ENCODE data around the gene UNC45A.
"Not testable (repeated sequence)": the region's sequence is repeated elsewhere in the genome, so short reads cannot be mapped to it uniquely, and the experiment has no call there.

The UNC45A gene

GRCh38 chr15:90903733-90904536 is 31.1 kb upstream of the UNC45A start:
- DNase-seq, result no peak

DNA sequence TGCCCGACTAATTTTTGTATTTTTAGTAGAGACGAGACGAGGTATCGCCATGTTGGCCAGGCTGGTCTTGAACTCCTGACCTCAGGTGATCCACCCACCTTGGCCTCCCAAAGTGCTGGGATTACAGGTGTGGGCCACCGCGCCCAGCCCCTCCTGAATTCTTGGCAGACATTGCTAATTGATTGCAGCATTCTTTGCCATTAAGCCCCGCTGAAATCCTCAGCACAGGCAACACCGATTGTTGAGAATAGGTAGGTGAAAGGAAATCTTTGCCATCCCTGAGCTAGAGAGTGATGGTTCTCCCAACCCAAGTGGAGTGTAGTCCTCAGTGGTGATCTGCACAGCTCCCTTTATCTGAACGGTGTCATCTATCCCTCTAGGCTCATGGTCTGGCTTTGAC is 30.3 kb upstream of the UNC45A start:
- DNase-seq, result no peak

- DNase-seq, result no peak
Observed at GRCh38 chr15:90905306-90906180, 29.5 kb upstream of the UNC45A start.

DNA sequence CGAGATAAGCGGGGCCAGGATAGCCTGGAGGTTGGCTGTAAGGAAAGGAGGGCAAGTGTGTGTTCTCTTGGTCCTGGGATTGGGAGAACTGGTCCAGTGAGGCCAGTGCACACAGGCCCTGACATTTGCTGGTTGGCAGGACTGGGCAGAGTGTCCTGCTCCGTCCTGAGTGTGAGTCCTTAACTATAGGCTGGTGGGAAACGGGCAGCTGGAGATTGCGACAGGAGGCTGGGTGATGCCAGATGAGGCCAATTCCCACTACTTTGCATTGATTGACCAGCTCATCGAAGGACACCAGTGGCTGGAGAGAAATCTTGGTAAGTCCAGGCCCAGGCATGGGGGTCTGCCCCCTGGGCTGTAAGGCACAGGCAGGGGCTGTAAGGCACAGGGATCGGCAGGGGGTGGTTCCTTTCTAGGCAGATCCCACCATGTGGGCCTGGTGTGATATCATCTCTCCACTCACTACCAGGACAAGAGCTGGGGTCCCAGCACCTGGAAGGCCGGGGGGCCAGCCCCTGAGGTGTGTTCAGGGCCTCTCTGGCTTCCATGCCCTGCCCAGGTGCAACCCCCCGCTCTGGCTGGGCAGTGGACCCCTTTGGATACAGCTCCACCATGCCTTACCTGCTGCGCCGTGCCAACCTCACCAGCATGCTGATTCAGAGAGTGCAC is 28.8 kb upstream of the UNC45A start:
- DNase-seq, result no peak

- no peak for DNase-seq
Observed at GRCh38 chr15:90907051-90907660, 27.9 kb upstream of the UNC45A start.

DNA sequence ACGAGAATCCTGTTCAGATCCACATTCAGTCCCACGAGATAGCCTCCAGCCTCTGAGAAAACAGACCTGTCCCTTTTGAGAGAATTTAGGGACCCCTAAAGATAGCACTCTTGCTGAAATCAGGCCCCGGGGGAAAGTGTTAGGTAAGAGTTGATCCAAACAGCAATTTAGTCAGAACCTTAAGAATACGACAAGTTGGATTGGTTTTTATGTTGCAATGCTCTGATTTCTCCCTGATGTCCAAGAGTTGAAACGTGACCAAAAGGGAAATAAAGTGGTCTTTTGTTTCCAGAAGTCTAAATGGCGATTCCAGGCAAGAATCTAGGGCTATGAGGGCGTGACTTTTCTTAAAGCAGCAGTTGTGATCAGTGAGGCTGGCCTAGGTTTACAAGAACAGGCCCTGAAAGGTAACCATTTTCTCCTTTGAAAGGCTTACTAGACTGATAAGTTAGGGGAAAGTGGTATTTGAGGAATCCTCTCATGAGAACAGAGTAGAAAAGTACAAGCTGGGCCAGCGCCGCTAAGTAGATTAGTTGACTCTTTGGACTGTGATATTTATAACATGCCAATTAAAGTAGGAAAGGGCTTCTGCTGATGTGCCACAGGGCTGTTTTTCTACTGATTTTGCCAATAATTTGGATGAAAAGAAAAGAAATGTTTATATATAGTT is 27.1 kb upstream of the UNC45A start:
- DNase-seq, result no peak

- DNase-seq, result not testable (repeated sequence)
Observed at GRCh38 chr15:90909449-90909848, 25.6 kb upstream of the UNC45A start.

DNA sequence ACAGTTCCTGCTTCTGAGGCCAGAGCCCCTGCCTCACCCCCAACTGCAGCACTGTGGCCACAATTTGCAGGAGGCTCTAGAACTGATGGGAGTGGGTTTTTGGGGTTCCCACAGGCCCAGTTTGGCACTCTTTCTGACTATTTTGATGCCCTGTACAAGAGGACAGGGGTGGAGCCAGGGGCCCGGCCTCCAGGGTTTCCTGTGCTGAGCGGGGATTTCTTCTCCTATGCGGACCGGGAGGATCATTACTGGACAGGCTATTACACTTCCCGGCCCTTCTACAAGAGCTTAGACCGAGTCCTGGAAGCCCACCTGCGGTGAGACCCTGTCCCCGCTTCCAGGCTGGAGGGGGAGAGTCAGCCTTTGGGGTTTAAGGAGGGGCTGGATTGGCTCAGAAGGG is 25.1 kb upstream of the UNC45A start:
- DNase-seq, result no peak

DNA sequence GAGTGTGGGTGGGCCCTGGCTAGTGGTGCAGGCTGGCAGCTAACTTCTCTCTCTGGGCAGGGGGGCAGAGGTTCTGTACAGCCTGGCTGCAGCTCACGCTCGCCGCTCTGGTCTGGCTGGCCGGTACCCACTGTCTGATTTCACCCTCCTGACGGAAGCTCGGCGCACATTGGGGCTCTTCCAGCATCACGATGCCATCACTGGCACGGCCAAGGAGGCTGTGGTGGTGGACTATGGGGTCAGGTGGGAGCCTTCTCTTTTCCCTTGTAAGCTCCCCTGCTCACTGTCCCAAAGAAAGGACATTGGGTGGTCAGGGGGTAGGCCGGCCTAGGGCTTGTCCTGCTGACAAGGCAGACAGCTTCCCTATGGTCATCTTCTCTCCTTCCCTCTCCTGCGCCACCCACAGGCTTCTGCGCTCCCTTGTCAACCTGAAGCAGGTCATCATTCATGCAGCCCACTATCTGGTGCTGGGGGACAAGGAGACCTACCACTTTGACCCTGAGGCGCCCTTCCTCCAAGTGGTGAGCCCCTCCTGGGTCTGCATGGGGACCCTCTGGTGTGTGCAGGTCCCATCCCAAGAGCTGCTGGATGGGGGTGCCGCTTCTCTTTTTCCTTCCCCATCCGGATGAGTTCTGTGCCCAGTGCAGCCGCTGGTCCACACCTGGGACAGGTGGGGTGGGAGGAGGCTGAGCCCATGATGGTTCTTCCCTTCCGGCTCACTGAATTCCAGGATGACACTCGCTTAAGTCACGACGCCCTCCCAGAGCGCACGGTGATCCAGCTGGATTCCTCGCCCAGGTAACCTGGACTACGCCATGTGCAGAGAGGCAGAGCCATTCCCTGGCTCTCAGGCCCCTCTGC is 24.4 kb upstream of the UNC45A start:
- DNase-seq, result no peak

GRCh38 chr15:90911302-90911623 is 23.8 kb upstream of the UNC45A start:
- no peak for DNase-seq

GRCh38 chr15:90911906-90912769 is 22.9 kb upstream of the UNC45A start:
- no peak for DNase-seq

GRCh38 chr15:90912770-90913075 is 22.4 kb upstream of the UNC45A start:
- DNase-seq, result no peak

GRCh38 chr15:90913398-90913944 is 21.6 kb upstream of the UNC45A start:
- DNase-seq, result no peak

- no peak for DNase-seq
Observed at GRCh38 chr15:90914305-90915080, 20.6 kb upstream of the UNC45A start.

DNA sequence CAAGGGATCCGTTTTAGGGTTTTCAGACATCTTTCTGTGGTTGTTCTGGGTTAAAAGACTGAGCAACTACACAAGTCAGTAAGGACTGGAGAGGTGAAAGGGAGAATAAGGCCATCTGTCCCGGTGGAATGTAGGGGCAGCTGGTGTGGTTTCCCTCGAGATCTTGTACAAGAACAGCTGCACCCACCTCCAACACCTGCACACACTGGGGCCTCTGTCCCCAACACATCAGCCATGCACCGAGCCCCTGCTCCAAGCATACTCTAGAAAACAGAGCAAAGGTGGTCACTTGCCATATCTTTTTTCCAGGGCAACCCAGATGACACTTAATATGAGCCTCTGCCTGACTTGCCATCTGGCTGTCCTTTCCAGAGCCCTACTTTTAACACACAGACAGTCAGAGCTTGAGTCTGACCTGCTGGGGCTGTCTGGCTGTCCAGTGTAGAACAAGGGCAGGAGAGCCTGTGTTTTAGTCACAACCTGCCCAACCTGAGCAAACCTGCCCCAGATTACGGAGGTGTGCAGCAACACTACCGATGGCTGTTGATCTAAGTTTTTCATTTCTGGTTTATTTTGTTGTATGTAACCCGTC is 19.8 kb upstream of the UNC45A start:
- no peak for DNase-seq

- DNase-seq, result peak; percentile 16
Observed at GRCh38 chr15:90915808-90916440, 19.2 kb upstream of the UNC45A start.

DNA sequence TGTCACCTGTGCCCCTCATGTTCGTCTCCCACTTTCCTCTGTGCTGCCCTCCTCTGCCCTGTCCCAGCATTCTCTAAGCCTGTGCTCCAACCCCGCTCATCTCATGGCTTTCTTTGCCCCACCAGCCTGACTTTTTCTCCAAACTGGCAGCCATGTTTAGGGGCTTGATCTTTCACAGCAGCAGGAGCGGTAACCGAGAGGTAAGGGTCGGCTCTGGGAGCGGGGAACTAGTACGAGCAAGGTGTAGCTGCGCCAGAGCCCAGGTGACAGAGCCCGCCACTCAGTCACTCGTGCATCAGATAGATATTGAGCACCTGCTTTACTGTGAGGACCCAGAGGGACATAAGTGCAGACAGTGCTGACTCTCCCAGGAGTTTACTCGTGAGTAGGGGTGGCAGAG is 18.6 kb upstream of the UNC45A start:
- DNase-seq, result no peak

DNA sequence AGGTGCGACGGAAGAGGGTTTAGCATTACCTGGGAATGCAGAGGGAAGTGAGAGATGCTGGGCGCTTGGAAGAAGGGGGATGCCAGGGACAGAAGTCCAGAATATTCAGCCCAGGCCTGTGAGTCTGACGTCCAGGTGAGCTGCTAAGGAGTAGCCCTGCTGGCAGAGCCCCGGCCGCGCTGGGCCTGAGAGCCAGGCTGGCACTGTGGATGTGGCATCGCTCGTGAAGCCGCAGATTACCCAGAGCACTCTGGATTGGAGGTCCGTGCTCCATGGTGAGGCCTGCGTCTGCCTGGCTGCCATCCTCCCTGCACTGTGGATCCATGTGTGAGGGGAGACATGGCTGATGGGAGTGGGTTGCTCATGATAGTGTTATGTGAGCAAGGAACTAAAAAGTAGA is 17.5 kb upstream of the UNC45A start:
- no peak for DNase-seq

Data from CD4-positive, alpha-beta T cell treated with Interleukin-12 subunit alpha and Interleukin-12 subunit beta, for 1 hour (primary cell).